Neural cell (in vitro differentiated cells): ENCODE measurements around the gene MTHFD2. TPM values are rescaled to one million over a fixed set of nuclear protein-coding genes. Genes with fewer than 3 reads are reported as not detected.

Experiments used
- H2AFZ ChIP-seq: fragments of 200-600, 300-800 bp; sonication (generic), shearing (Covaris generic); 2 replicates; pipeline ENCODE4 v1.6.0; 2014; ENCODE audit warnings: low read depth, mild to moderate bottlenecking, antibody characterized with exemption, low read length, moderate library complexity
- H3F3A ChIP-seq: fragments of 200-600 bp; shearing (Covaris generic); 2 replicates; pipeline ENCODE4 v1.6.1; 2016; ENCODE audit warnings: mild to moderate bottlenecking, moderate library complexity, mixed read lengths, antibody characterized with exemption, low read length; ENCODE audit not compliant: insufficient read depth, poor library complexity, severe bottlenecking
- H3K27ac ChIP-seq: fragments of 200-600, 300-800 bp; sonication (generic), shearing (Covaris generic); 2 replicates; pipeline ENCODE4 v1.5.1; 2014; ENCODE audit warnings: mild to moderate bottlenecking, low read length, moderate library complexity
- H3K27me3 ChIP-seq: fragments of 300-800, 200-600 bp; sonication (generic), shearing (Covaris generic); 2 replicates; pipeline ENCODE4 v1.6.0; 2014; ENCODE audit warnings: mild to moderate bottlenecking, low read depth, low read length, moderate library complexity; ENCODE audit not compliant: insufficient read depth
- H3K36me3 ChIP-seq: fragments of 300-800, 200-600 bp; sonication (generic), shearing (Covaris generic); 2 replicates; pipeline ENCODE4 v1.5.1; 2014; ENCODE audit warnings: mild to moderate bottlenecking, antibody characterized with exemption, low read length, moderate library complexity; ENCODE audit not compliant: insufficient read depth
- H3K4me2 ChIP-seq: fragments of 300-800, 200-600 bp; sonication (generic), shearing (Covaris generic); 2 replicates; pipeline ENCODE4 v1.6.0; 2014; ENCODE audit warnings: mild to moderate bottlenecking, low read length
- H3K4me3 ChIP-seq: fragments of 300-800, 200-600 bp; sonication (generic), shearing (Covaris generic); 2 replicates; pipeline ENCODE4 v1.5.1; 2014; ENCODE audit warnings: mild to moderate bottlenecking, low read length, moderate library complexity
- H3K79me2 ChIP-seq: fragments of 200-600 bp; shearing (Covaris generic); replicated peaks from 2 replicates; pipeline ENCODE4 v1.6.0; 2014; ENCODE audit warnings: mild to moderate bottlenecking, low read length, moderate library complexity; ENCODE audit not compliant: insufficient read depth
- H3K9ac ChIP-seq: fragments of 300-800, 200-600 bp; sonication (generic), shearing (Covaris generic); 2 replicates; pipeline ENCODE4 v1.6.1; 2016; ENCODE audit warnings: mild to moderate bottlenecking, low read length, mixed read lengths
- H3K9me2 ChIP-seq: fragments of 200-600 bp; shearing (Covaris generic); 2 replicates; pipeline ENCODE4 v1.6.1; 2016; ENCODE audit warnings: mild to moderate bottlenecking, low read length, mixed read lengths; ENCODE audit not compliant: insufficient read depth
- H3K9me3 ChIP-seq: fragments of 200-600, 300-800 bp; sonication (generic), shearing (Covaris generic); 2 replicates; pipeline ENCODE4 v1.6.1; 2016; ENCODE audit warnings: mild to moderate bottlenecking, mixed run types, low read length, moderate library complexity, mixed read lengths
- H4K20me1 ChIP-seq: fragments of 200-600 bp; shearing (Covaris generic); 2 replicates; pipeline ENCODE4 v1.6.1; 2016; ENCODE audit warnings: mild to moderate bottlenecking, mixed run types; ENCODE audit not compliant: insufficient read depth
- CTCF ChIP-seq: fragments of 450-650 bp; IDR thresholded peaks from 2 replicates; pipeline ENCODE4 v1.5.1; 2014; ENCODE audit warnings: antibody characterized with exemption, mild to moderate bottlenecking, moderate library complexity; ENCODE audit not compliant: poor library complexity, severe bottlenecking
- EP300 ChIP-seq: fragments of 450-650 bp; conservative IDR thresholded peaks from 2 replicates; pipeline ENCODE4 v1.6.1; 2014; ENCODE audit warnings: antibody characterized with exemption, mild to moderate bottlenecking, moderate library complexity; ENCODE audit not compliant: poor library complexity, severe bottlenecking
- EZH2 ChIP-seq: fragments of 200-600, 300-800 bp; shearing (Covaris generic), sonication (generic); IDR thresholded peaks from 2 replicates; pipeline ENCODE4 v1.6.1; 2014; ENCODE audit warnings: antibody characterized with exemption, low read length, borderline replicate concordance, mild to moderate bottlenecking; ENCODE audit not compliant: insufficient read depth, poor library complexity, severe bottlenecking
- MXI1 ChIP-seq: fragments of 450-650 bp; conservative IDR thresholded peaks from 2 replicates; pipeline ENCODE4 v1.6.1; 2014; ENCODE audit warnings: antibody characterized with exemption, mild to moderate bottlenecking; ENCODE audit not compliant: poor library complexity, severe bottlenecking
- POLR2AphosphoS5 ChIP-seq: IDR thresholded peaks from 2 replicates; pipeline ENCODE4 v1.6.1; 2012
- RAD21 ChIP-seq: fragments of 450-650 bp; conservative IDR thresholded peaks from 2 replicates; pipeline ENCODE4 v1.6.1; 2014; ENCODE audit warnings: antibody characterized with exemption, mild to moderate bottlenecking, moderate library complexity
- SMC3 ChIP-seq: fragments of 450-650 bp; conservative IDR thresholded peaks from 2 replicates; pipeline ENCODE4 v1.6.1; 2014; ENCODE audit warnings: antibody characterized with exemption, mild to moderate bottlenecking, moderate library complexity; ENCODE audit not compliant: poor library complexity
- TAF1 ChIP-seq: IDR thresholded peaks from 2 replicates; pipeline ENCODE4 v1.6.1; 2012; ENCODE audit warnings: low read depth
- polyA plus RNA-seq: library from polyadenylated mRNA; depleted of rRNA; stranded (reverse); fragments of >200 nt; gene quantifications from 2 replicates; pipeline ENCODE4 v1.2.3, GENCODE V29; 2014
- TF ChIP-seq, protein P1 (sequence below): IDR thresholded peaks from 2 replicates; pipeline ENCODE4 v1.6.1; 2012; ENCODE audit warnings: borderline replicate concordance

MTHFD2 gene
- polyA plus RNA-seq, 1 donor from 2014 or later: 26.3 TPM

DNA sequence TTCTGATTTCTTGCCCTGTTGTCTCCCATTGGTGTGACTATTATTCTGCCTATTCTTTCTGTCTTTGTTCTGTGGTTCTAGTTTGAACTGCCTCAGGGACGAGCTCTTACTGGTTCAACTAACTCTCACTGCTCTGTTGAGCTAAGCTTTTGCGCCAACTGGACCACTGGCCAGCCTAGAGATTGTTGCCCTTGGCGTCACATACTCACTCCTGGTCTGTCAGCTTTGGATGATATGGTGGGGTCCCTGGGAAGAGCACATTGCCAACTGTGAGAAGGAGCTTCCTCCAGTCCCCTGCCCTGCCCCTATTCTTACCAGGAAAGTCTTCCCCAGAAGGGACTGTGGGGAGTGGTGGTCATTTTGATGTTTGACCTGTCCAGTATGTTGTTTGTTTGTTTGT lies 6.0 kb downstream of the MTHFD2 start:
- peaks cover 5% of the 10 kb centered on the region for H3F3A ChIP-seq
- no peak overlapping the region for H2AFZ ChIP-seq
- no peaks in the 10 kb centered on the region for H4K20me1 ChIP-seq
- no peak overlapping the region for H3K27ac ChIP-seq
- H3K9ac ChIP-seq: no peak overlapping the region
- no peak overlapping the region for H3K4me3 ChIP-seq
- no peaks in the 10 kb centered on the region for H3K27me3 ChIP-seq
- H3K9me2 ChIP-seq: no peaks in the 10 kb centered on the region
- no peaks in the 10 kb centered on the region for H3K36me3 ChIP-seq
- peaks cover 24% of the 10 kb centered on the region for H3K79me2 ChIP-seq
- no peaks in the 10 kb centered on the region for H3K9me3 ChIP-seq
- H3K4me2 ChIP-seq: no peak overlapping the region
- no peak for TF ChIP-seq EZH2
- TF ChIP-seq EP300: no peak
- no peak for TF ChIP-seq RAD21
- no peak for TF ChIP-seq SMC3
- no peak for TF ChIP-seq POLR2AphosphoS5
- no peak for TF ChIP-seq MXI1
- no peak for TF ChIP-seq TAF1
- TF ChIP-seq CTCF: no peak
- TF ChIP-seq, protein P1, sequence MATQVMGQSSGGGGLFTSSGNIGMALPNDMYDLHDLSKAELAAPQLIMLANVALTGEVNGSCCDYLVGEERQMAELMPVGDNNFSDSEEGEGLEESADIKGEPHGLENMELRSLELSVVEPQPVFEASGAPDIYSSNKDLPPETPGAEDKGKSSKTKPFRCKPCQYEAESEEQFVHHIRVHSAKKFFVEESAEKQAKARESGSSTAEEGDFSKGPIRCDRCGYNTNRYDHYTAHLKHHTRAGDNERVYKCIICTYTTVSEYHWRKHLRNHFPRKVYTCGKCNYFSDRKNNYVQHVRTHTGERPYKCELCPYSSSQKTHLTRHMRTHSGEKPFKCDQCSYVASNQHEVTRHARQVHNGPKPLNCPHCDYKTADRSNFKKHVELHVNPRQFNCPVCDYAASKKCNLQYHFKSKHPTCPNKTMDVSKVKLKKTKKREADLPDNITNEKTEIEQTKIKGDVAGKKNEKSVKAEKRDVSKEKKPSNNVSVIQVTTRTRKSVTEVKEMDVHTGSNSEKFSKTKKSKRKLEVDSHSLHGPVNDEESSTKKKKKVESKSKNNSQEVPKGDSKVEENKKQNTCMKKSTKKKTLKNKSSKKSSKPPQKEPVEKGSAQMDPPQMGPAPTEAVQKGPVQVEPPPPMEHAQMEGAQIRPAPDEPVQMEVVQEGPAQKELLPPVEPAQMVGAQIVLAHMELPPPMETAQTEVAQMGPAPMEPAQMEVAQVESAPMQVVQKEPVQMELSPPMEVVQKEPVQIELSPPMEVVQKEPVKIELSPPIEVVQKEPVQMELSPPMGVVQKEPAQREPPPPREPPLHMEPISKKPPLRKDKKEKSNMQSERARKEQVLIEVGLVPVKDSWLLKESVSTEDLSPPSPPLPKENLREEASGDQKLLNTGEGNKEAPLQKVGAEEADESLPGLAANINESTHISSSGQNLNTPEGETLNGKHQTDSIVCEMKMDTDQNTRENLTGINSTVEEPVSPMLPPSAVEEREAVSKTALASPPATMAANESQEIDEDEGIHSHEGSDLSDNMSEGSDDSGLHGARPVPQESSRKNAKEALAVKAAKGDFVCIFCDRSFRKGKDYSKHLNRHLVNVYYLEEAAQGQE: no peak

DNA sequence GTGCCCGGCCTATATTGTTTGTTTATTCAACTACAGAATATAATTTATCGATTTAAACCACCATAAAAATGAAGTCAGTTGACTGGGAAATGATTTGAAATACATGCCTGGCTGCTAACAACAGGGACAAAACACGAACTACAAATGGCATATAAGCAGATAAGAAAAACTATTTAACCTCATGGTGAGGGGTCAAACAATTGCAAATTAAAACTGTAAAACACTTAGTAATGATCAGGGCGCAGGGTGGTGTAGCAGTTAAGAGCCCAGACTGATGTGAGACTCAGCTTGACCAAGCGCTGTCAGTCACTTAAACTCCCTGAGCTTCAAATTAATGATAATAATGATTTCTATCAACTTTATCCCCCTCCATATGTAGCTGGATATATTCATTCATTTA lies 6.7 kb downstream of the MTHFD2 start:
- no peaks in the 10 kb centered on the region for H4K20me1 ChIP-seq
- no peak overlapping the region for H3K4me2 ChIP-seq
- no peaks in the 10 kb centered on the region for H3K27me3 ChIP-seq
- no peak for TF ChIP-seq EZH2
- no peak for TF ChIP-seq SMC3
- TF ChIP-seq RAD21: no peak
- no peak for TF ChIP-seq MXI1
- TF ChIP-seq, protein P1: no peak
- no peak for TF ChIP-seq POLR2AphosphoS5
- no peak for TF ChIP-seq EP300
- TF ChIP-seq TAF1: no peak
- no peak for TF ChIP-seq CTCF
- no peaks in the 10 kb centered on the region for H3K9me2 ChIP-seq
- H3K9ac ChIP-seq: no peak overlapping the region
- no peak overlapping the region for H3K4me3 ChIP-seq
- H3K27ac ChIP-seq: no peak overlapping the region
- no peak overlapping the region for H2AFZ ChIP-seq
- H3K9me3 ChIP-seq: no peaks in the 10 kb centered on the region
- H3K36me3 ChIP-seq: no peaks in the 10 kb centered on the region
- no peaks in the 10 kb centered on the region for H3F3A ChIP-seq
- H3K79me2 ChIP-seq: peaks cover 24% of the 10 kb centered on the region
